Keratinocyte (primary cell): Measurements from ENCODE around the gene NUMB.

Experiments used
- CTCF ChIP-seq, 3 experiments: IDR thresholded peaks in 1 of 3; conservative IDR thresholded peaks in 1 of 3; optimal IDR thresholded peaks in 1 of 3; 2 replicates in 2 of 3; 3 replicates in 1 of 3; pipeline versions ENCODE3 to v1.5.1; 2011; ENCODE audit warnings: low read length in 3 of 3, mild to moderate bottlenecking in 3 of 3, moderate library complexity in 2 of 3, control low read depth in 1 of 3, inconsistent platforms in 1 of 3; ENCODE audit not compliant: insufficient read depth in 2 of 3; ENCODE audit errors: extremely low read depth in 1 of 3
- EZH2 ChIP-seq: IDR thresholded peaks from one replicate; pipeline ENCODE4 v1.6.1; 2012; ENCODE audit warnings: inconsistent platforms, mild to moderate bottlenecking, low read length, moderate library complexity

- TF ChIP-seq CTCF (optimal IDR thresholded peaks at IDR 0.05 in 1 of 3, IDR thresholded peaks at IDR 0.05 in 1 of 3, conservative IDR thresholded peaks at IDR 0.05 in 1 of 3; ENCODE audit: extremely low read depth in 1 of 3, insufficient read depth in 2 of 3, low read length in 3 of 3) (no peak), EZH2 (no peak)
These were observed 145.7 kb downstream of the NUMB start for GRCh38 chr14:73312687-73313086.
